ENCODE data around the gene DRAP1. TPM values are rescaled to one million over a fixed set of nuclear protein-coding genes. Genes with fewer than 3 reads are reported as not detected.

The DRAP1 gene
- total and polyA plus RNA-seq, 2 donors from 2014 or later: 51.2 to 150 TPM

DNA sequence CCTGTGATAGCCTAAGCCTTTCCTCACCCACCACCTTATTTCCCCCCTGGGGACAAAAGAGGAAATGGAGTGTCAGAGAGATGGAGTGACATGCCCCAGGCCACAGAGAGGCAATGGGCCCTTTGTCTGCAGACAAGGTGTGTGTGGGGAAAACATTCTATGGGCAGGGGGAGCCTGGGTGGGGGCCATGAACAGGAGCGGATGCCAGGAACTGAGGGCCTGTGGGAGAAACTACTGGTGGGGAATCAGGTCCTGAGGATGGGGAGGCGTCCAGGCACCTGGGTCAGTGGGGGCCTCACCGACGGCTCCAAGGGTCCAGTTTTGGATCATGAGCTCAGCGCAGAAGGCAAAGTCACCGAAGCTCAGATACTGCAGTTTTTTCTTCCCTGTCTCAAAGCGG lies 34.0 kb upstream of the DRAP1 start:
- no peak overlapping the region for H3K27ac ChIP-seq (ENCODE audit: low read depth in 2 of 2, low read length in 2 of 2)
- TF ChIP-seq, protein P1, sequence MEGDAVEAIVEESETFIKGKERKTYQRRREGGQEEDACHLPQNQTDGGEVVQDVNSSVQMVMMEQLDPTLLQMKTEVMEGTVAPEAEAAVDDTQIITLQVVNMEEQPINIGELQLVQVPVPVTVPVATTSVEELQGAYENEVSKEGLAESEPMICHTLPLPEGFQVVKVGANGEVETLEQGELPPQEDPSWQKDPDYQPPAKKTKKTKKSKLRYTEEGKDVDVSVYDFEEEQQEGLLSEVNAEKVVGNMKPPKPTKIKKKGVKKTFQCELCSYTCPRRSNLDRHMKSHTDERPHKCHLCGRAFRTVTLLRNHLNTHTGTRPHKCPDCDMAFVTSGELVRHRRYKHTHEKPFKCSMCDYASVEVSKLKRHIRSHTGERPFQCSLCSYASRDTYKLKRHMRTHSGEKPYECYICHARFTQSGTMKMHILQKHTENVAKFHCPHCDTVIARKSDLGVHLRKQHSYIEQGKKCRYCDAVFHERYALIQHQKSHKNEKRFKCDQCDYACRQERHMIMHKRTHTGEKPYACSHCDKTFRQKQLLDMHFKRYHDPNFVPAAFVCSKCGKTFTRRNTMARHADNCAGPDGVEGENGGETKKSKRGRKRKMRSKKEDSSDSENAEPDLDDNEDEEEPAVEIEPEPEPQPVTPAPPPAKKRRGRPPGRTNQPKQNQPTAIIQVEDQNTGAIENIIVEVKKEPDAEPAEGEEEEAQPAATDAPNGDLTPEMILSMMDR (IDR thresholded peaks at IDR 0.05; ENCODE audit: borderline replicate concordance, extremely low read depth, insufficient read depth): no peak

DNA sequence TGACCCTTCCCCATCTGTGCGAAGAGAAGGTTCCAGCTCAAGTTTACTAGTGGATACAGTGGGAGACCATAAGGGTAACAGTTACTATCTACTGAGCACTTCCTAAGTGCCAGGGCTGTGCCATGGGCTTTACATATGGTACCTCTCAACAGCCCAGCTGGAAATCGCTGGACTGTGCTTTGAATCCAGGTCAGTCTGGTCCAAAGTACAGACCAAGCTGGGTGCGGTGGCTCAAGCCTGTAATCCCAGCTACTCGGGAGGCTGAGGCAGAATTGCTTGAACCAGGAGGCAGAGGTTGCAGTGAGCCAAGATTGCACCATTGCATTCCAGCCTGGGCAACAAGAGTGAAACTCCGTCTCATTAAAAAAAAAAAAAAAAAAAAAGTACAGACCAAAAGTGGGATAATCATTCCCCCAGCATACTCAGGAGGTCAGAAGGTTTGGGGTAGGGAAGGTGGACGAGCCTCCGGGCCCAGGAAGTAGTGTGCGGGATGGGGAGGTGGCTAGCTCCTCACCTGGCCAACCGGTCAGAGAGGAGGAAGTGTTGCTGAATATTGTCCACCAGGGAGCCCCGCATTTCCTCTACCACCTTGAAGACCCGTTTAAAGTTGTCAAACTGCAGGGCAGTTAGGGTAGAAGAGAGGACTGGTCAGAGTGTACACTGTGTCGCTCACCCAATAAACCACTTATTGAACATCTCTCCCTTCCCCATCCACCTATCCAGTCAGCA lies 33.3 kb upstream of the DRAP1 start:
- Histone ChIP-seq H3K9me3 (ENCODE audit: control insufficient read depth in 2 of 3, insufficient read depth in 1 of 3, low read length in 3 of 3) (no peaks in the 10 kb centered on the region), H3K4me1 (ENCODE audit: control insufficient read depth in 2 of 3, insufficient read depth in 2 of 3, low read depth in 1 of 3, low read length in 3 of 3) (peaks cover 0 to 26% (median 8%) of the 10 kb centered on the region in 3 donors), H3K27ac (ENCODE audit: low read depth in 2 of 2, low read length in 2 of 2) (no peak overlapping the region), H3K4me3 (ENCODE audit: low read length in 3 of 3) (no peak overlapping the region), H3K27me3 (ENCODE audit: control insufficient read depth, insufficient read depth, low read length) (no peaks in the 10 kb centered on the region), H3K9ac (ENCODE audit: low read length in 3 of 3) (no peak overlapping the region), H3K36me3 (ENCODE audit: control insufficient read depth in 2 of 3, insufficient read depth in 3 of 3, low read length in 3 of 3) (peaks cover 4 to 12% (median 5%) of the 10 kb centered on the region in 3 donors)
- FAIRE-seq: no peak
- TF ChIP-seq, protein P1 (IDR thresholded peaks at IDR 0.05; ENCODE audit: borderline replicate concordance, extremely low read depth, insufficient read depth): no peak
- DNase-seq: peak in 1 of 5 donors; percentile 45
- intact Hi-C loops (cut with DNase I): loop anchor here (10.0 kb wide), 1 partner anchor 99 kb away; no protein-coding TSS in a partner anchor

More for the DNA sequence above, 34.0 kb upstream of the DRAP1 start:
- H3K4me3 ChIP-seq (ENCODE audit: low read length in 3 of 3): no peak overlapping the region
- FAIRE-seq (no peak), DNase-seq (peak in 2 of 5 donors; percentile 49 to 60)
- H3K36me3 ChIP-seq (ENCODE audit: control insufficient read depth in 2 of 3, insufficient read depth in 3 of 3, low read length in 3 of 3): peaks cover 4 to 12% (median 5%) of the 10 kb centered on the region in 3 donors
- H3K27me3 ChIP-seq (ENCODE audit: control insufficient read depth, insufficient read depth, low read length): no peaks in the 10 kb centered on the region
- no peaks in the 10 kb centered on the region for H3K9me3 ChIP-seq (ENCODE audit: control insufficient read depth in 2 of 3, insufficient read depth in 1 of 3, low read length in 3 of 3)
- intact Hi-C loops (cut with DNase I): loop anchor here (10.0 kb wide), 1 partner anchor 100 kb away; no protein-coding TSS in a partner anchor
- no peak overlapping the region for H3K9ac ChIP-seq (ENCODE audit: low read length in 3 of 3)
- H3K4me1 ChIP-seq (ENCODE audit: control insufficient read depth in 2 of 3, insufficient read depth in 2 of 3, low read depth in 1 of 3, low read length in 3 of 3): peaks cover 0 to 24% (median 8%) of the 10 kb centered on the region in 3 donors

DNA sequence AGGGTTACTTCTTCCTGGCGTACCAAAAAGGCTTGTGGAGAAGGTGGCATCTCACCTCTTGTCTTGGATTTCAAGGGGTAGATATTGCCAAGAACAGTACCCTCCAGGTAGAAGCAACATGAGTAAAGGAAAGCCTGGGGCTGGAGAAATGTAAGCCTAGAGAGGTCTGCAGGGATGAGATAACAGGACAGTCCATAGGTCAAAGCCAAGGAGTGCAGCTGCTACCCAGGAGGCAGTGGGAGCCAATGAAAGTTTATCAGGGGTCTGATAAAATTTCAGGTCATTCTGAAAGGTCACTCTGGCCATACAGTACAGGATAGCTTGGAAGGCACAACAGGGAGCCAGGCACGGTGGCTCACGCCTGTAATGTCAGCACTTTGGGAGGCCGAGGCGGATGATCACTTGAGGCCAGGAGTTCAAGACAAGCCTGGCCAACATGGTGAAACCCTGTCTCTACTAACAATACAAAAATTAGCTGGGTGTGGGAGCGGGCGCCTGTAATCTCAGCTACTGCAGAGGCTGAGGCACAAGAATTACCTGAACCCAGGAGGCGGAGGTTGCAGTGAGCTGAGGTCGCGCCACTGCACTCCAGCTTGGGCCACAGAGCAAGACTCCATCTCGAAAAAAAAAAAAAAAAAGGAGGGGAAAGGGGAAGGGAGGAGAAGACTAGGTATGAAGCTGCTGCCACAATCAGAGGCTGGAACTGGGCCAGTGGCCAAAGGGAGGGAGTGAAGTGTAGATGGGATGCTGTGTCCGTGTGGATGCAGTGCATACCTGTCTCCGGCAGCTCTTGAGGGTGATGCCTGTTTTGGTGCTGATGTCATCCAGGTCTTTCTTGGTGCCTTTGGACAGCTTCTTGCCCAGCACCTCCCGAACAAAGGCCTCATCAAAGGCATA lies 32.2 kb upstream of the DRAP1 start:
- Histone ChIP-seq H3K27ac (ENCODE audit: low read depth in 2 of 2, low read length in 2 of 2) (peak overlapping the region in 1 of 2 donors; percentile 34), H3K27me3 (ENCODE audit: control insufficient read depth, insufficient read depth, low read length) (no peaks in the 10 kb centered on the region), H3K4me3 (ENCODE audit: low read length in 3 of 3) (peak overlapping the region; percentile 55 to 95 (median 78)), H3K36me3 (ENCODE audit: control insufficient read depth in 2 of 3, insufficient read depth in 3 of 3, low read length in 3 of 3) (peaks cover 4 to 12% (median 5%) of the 10 kb centered on the region in 3 donors), H3K9ac (ENCODE audit: low read length in 3 of 3) (peak overlapping the region in 1 of 3 donors; percentile 28), H3K4me1 (ENCODE audit: control insufficient read depth in 2 of 3, insufficient read depth in 2 of 3, low read depth in 1 of 3, low read length in 3 of 3) (peaks cover 0 to 34% (median 8%) of the 10 kb centered on the region in 3 donors), H3K9me3 (ENCODE audit: control insufficient read depth in 2 of 3, insufficient read depth in 1 of 3, low read length in 3 of 3) (no peaks in the 10 kb centered on the region)
- intact Hi-C loops (cut with DNase I): loop anchor here (10.0 kb wide), 1 partner anchor 98 kb away; no protein-coding TSS in a partner anchor
- DNase-seq (peak in 1 of 5 donors; percentile 69), FAIRE-seq (no peak)
- TF ChIP-seq, protein P1 (IDR thresholded peaks at IDR 0.05; ENCODE audit: borderline replicate concordance, extremely low read depth, insufficient read depth): no peak
